Raji (cell line): ENCODE data around the gene CTCF.

Source experiments
- POLR2A ChIP-seq: IDR thresholded peaks from 2 replicates; pipeline ENCODE4 v1.6.1; 2011; ENCODE audit warnings: low read depth, low read length, control low read depth; ENCODE audit not compliant: insufficient read depth

CTCF gene

GRCh38 chr16:67660564-67661028 is 98.3 kb downstream of the CTCF start, which contains the start of gene PARD6A:
Gene PARD6A, plus strand, starts transcription at chr16:67660960. Its CDS starts 79 bp downstream, at chr16:67661039.
- peak; percentile 61 for TF ChIP-seq POLR2A

- no peak for TF ChIP-seq POLR2A
Measured at GRCh38 chr16:67661101-67661761, 98.9 kb downstream of the CTCF start.

- no peak for TF ChIP-seq POLR2A
Measured at GRCh38 chr16:67661886-67662652, 99.7 kb downstream of the CTCF start.

- TF ChIP-seq POLR2A, result no peak
Measured at GRCh38 chr16:67662653-67663010, 100.3 kb downstream of the CTCF start.

- no peak for TF ChIP-seq POLR2A
Measured at GRCh38 chr16:67663151-67663876, 101.0 kb downstream of the CTCF start.

- TF ChIP-seq POLR2A, result no peak
Measured at GRCh38 chr16:67663877-67664222, 101.5 kb downstream of the CTCF start.

- no peak for TF ChIP-seq POLR2A
Measured at GRCh38 chr16:67664258-67664657, 101.9 kb downstream of the CTCF start.

- no peak for TF ChIP-seq POLR2A
Measured at GRCh38 chr16:67664871-67665270, 102.5 kb downstream of the CTCF start.

GRCh38 chr16:67665598-67665997 is 103.3 kb downstream of the CTCF start:
- no peak for TF ChIP-seq POLR2A

GRCh38 chr16:67666032-67666551 is 103.8 kb downstream of the CTCF start:
- TF ChIP-seq POLR2A, result no peak; the same call in 1 of the 2 replicates

- 0 out of 2 replicates have a peak, but pooled peaks have one; percentile 13 for TF ChIP-seq POLR2A
Measured at GRCh38 chr16:67666559-67667452, 104.5 kb downstream of the CTCF start, which contains the start of the genes C16orf86 and ENKD1. Gene C16orf86, plus strand, starts transcription at chr16:67666814. Its CDS starts 157 bp downstream, at chr16:67666971. Gene ENKD1, minus strand, starts transcription at chr16:67666750. Its CDS starts 308 bp downstream, at chr16:67666442.

GRCh38 chr16:67667453-67667816 is 105.1 kb downstream of the CTCF start:
- no peak for TF ChIP-seq POLR2A

- TF ChIP-seq POLR2A, result no peak
Measured at GRCh38 chr16:67667817-67668494, 105.6 kb downstream of the CTCF start.
